ENCODE data around the gene AGK. TPM values are rescaled to one million over a fixed set of nuclear protein-coding genes. Genes with fewer than 3 reads are reported as not detected.

Gene AGK
- polyA plus RNA-seq, 2 of the 4 experiments (the other 2 are of a cell fraction), result 29.6 to 63.5 TPM

DNA sequence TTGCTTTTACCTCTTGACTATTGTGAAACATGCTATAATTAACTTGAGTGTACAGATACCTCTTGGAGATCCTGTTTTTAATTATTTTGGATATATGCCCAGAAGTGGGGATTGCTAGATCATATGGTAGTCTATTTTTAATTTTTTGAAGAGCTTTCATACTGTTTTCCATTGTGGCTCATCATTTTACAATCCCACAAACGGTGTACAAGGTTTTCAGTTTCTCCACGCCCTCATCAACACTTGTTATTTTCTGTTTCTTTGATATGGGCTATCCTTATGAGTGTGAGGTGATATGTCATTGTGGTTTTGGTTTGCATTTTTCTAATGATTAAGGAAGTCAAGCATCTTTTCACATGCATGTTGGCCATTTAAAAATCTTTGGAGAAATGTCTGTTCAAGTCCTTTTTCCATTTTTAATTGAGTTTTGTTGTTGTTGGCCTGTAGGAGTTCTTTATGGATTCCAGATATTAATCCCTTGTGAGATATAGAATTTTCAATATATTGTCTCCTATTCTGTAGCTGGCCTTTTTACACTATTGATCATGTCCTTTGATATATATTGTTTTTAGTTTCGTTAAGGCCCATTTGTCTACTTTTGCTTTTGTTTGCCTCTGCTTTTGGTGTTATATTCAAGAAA lies 7.5 kb downstream of the AGK start:
- Histone ChIP-seq H3K4me3 (no peak overlapping the region), H3K4me2 (no peak overlapping the region), H3K9me3 (peaks cover 9% of the 10 kb centered on the region), H3K27ac (no peak overlapping the region), H3K4me1 (no peaks in the 10 kb centered on the region)
- POLR2A ChIA-PET, result no interaction called here
- CTCF ChIA-PET, result no interaction called here
- 93% methylated on average over 3 of the region's 3 CpGs for WGBS (ENCODE audit: missing lambda C conversion rate)
- no peak for ATAC-seq
- TF ChIP-seq TFCP2L1 (CRISPR knock-in tag; IDR thresholded peaks at IDR 0.05), result no peak
- no peak for TF ChIP-seq MYC (IDR thresholded peaks at IDR 0.05; ENCODE audit: borderline replicate concordance, low read length)
- no peak for TF ChIP-seq ZSCAN20 (CRISPR knock-in tag; IDR thresholded peaks at IDR 0.05)
- no peak for TF ChIP-seq CBX8 (IDR thresholded peaks at IDR 0.05)
- TF ChIP-seq CBX2 (IDR thresholded peaks at IDR 0.05; ENCODE audit: borderline replicate concordance, low read depth), result no peak
- TF ChIP-seq, protein P1, sequence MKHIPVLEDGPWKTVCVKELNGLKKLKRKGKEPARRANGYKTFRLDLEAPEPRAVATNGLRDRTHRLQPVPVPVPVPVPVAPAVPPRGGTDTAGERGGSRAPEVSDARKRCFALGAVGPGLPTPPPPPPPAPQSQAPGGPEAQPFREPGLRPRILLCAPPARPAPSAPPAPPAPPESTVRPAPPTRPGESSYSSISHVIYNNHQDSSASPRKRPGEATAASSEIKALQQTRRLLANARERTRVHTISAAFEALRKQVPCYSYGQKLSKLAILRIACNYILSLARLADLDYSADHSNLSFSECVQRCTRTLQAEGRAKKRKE (CRISPR knock-in tag; IDR thresholded peaks at IDR 0.05; ENCODE audit: low read depth), result no peak
- DNase-seq (ENCODE audit: low read depth in 1 of 2, low spot score in 1 of 2), result no peak
- FAIRE-seq, result no peak

DNA sequence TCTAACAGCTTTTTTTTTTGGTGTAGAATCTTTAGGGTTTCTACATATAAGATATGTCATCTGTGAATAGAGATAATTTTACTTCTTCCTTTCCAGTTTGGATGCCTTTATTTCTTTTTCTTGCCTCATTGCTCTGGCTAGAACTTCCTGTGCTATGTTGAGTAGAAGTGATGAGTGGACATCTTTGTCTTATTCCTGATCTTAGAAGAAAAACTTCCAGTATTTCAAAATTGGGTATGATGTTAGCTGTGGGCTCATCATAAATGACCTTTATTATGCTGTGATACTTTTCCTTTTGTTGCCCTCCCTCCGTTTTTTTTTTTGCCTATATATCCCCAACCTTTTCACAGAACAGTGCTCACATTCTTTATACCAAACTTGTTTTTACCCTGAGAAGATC lies 8.8 kb downstream of the AGK start:
- no peak overlapping the region for H3K27ac ChIP-seq
- WGBS (ENCODE audit: missing lambda C conversion rate), result 68% methylated on average over 1 of the region's 1 CpG
- H3K4me2 ChIP-seq, result no peak overlapping the region
- no peak for ATAC-seq
- peaks cover 9% of the 10 kb centered on the region for H3K9me3 ChIP-seq
- TF ChIP-seq MAFK (IDR thresholded peaks at IDR 0.05; ENCODE audit: partially characterized antibody) (no peak), HDAC2 (IDR thresholded peaks at IDR 0.05) (no peak), CBX2 (IDR thresholded peaks at IDR 0.05; ENCODE audit: borderline replicate concordance, low read depth) (no peak)
- TF ChIP-seq, protein P2, sequence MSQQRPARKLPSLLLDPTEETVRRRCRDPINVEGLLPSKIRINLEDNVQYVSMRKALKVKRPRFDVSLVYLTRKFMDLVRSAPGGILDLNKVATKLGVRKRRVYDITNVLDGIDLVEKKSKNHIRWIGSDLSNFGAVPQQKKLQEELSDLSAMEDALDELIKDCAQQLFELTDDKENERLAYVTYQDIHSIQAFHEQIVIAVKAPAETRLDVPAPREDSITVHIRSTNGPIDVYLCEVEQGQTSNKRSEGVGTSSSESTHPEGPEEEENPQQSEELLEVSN (IDR thresholded peaks at IDR 0.05; ENCODE audit: borderline replicate concordance, low read depth), result no peak
- FAIRE-seq, result no peak
- ChIA-PET POLR2A (no interaction called here), CTCF (no interaction called here)
- no peaks in the 10 kb centered on the region for H3K4me1 ChIP-seq
- DNase-seq (ENCODE audit: low read depth in 1 of 2, low spot score in 1 of 2), result no peak
- H3K4me3 ChIP-seq, result no peak overlapping the region

DNA sequence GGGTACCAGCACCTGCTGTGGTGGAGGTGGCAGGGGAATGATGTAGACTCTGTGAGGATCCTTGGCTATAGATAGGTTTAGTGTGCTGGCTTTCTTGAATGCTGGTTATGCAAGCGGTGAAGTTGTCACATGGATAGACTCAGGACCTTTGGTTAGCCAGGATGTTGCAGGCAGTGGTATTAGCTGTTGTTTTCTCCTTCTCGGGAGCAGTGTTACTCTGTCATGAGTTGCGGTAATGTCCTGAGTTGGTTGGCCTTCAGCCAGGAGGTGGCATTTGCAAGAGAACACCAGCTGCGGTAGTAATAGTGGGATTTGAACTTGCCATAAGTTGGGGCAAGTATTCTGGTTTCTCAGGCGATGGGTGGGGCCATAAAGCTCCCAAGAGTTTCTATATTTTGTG lies 10.8 kb downstream of the AGK start:
- WGBS (ENCODE audit: missing lambda C conversion rate), result 91% methylated on average over 5 of the region's 5 CpGs
- TF ChIP-seq MYC (IDR thresholded peaks at IDR 0.05; ENCODE audit: borderline replicate concordance, low read length) (no peak), HOXB5 (CRISPR knock-in tag; IDR thresholded peaks at IDR 0.05) (no peak), CEBPB (IDR thresholded peaks at IDR 0.05) (no peak)
- TF ChIP-seq, protein P3, sequence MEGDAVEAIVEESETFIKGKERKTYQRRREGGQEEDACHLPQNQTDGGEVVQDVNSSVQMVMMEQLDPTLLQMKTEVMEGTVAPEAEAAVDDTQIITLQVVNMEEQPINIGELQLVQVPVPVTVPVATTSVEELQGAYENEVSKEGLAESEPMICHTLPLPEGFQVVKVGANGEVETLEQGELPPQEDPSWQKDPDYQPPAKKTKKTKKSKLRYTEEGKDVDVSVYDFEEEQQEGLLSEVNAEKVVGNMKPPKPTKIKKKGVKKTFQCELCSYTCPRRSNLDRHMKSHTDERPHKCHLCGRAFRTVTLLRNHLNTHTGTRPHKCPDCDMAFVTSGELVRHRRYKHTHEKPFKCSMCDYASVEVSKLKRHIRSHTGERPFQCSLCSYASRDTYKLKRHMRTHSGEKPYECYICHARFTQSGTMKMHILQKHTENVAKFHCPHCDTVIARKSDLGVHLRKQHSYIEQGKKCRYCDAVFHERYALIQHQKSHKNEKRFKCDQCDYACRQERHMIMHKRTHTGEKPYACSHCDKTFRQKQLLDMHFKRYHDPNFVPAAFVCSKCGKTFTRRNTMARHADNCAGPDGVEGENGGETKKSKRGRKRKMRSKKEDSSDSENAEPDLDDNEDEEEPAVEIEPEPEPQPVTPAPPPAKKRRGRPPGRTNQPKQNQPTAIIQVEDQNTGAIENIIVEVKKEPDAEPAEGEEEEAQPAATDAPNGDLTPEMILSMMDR (IDR thresholded peaks at IDR 0.05), result no peak
- Histone ChIP-seq H3K4me3 (no peak overlapping the region), H3K9me3 (peaks cover 9% of the 10 kb centered on the region), H3K4me1 (no peaks in the 10 kb centered on the region), H3K4me2 (no peak overlapping the region), H3K27ac (no peak overlapping the region)
- FAIRE-seq, result no peak
- DNase-seq (ENCODE audit: low read depth in 1 of 2, low spot score in 1 of 2), result no peak
- no peak for ATAC-seq
- POLR2A ChIA-PET, result no interaction called here
- CTCF ChIA-PET, result no interaction called here

DNA sequence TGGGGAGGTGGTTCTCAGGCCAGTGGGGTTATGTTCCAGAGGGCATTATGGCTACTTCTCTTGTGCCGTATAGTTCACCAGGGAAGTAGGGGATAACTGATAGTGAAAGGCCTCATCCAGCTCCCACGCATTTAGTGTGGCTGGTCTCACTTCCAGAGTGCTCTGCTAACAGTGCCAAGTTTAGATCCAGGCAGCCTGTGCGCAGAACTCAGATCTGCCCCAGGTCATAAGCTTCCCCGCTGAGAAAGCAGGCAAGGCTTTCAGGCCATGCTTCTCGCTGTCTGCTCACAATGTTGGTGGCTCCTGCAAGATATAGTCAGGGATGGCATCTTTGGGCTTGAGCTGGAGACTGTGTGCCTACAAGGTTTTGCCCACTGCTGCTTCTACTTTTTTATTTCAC lies 11.3 kb downstream of the AGK start:
- H3K9me3 ChIP-seq, result peaks cover 9% of the 10 kb centered on the region
- ATAC-seq (no peak), FAIRE-seq (no peak), DNase-seq (ENCODE audit: low read depth in 1 of 2, low spot score in 1 of 2) (no peak)
- H3K4me2 ChIP-seq, result no peak overlapping the region
- no peaks in the 10 kb centered on the region for H3K4me1 ChIP-seq
- ChIA-PET POLR2A (no interaction called here), CTCF (no interaction called here)
- WGBS (ENCODE audit: missing lambda C conversion rate), result 98% methylated on average over 5 of the region's 5 CpGs
- H3K4me3 ChIP-seq, result no peak overlapping the region
- H3K27ac ChIP-seq, result no peak overlapping the region
- TF ChIP-seq RCOR1 (IDR thresholded peaks at IDR 0.05; ENCODE audit: low read depth, low read length), result no peak
- TF ChIP-seq, protein P4, sequence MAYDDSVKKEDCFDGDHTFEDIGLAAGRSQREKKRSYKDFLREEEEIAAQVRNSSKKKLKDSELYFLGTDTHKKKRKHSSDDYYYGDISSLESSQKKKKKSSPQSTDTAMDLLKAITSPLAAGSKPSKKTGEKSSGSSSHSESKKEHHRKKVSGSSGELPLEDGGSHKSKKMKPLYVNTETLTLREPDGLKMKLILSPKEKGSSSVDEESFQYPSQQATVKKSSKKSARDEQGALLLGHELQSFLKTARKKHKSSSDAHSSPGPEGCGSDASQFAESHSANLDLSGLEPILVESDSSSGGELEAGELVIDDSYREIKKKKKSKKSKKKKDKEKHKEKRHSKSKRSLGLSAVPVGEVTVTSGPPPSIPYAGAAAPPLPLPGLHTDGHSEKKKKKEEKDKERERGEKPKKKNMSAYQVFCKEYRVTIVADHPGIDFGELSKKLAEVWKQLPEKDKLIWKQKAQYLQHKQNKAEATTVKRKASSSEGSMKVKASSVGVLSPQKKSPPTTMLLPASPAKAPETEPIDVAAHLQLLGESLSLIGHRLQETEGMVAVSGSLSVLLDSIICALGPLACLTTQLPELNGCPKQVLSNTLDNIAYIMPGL (CRISPR knock-in tag; IDR thresholded peaks at IDR 0.05; ENCODE audit: borderline replicate concordance), result no peak
- TF ChIP-seq KDM1A (IDR thresholded peaks at IDR 0.05; ENCODE audit: low read depth), result no peak

Data from A549 (cell line).